H1 (cell line): ENCODE results near the gene DUSP3. TPM values are rescaled to one million over a fixed set of nuclear protein-coding genes. Genes with fewer than 3 reads are reported as not detected.

Experiments used
- CHD1 ChIP-seq: IDR thresholded peaks from 2 replicates; pipeline ENCODE4 v1.6.1; 2012; ENCODE audit warnings: low read depth, low read length, improper control_type of control experiment
- CHD7 ChIP-seq: fragments of 300-600 bp; sonication (generic); IDR thresholded peaks from 2 replicates; pipeline ENCODE4 v1.7.1; 2012; ENCODE audit warnings: low read length, moderate library complexity, mild to moderate bottlenecking, inconsistent platforms; ENCODE audit not compliant: insufficient replicate concordance
- EP300 ChIP-seq, 2 experiments: IDR thresholded peaks; 1 replicate in 1 of 2; 2 replicates in 1 of 2; pipeline ENCODE4 v1.6.1; 2011 to 2012; ENCODE audit warnings: low read depth in 2 of 2, low read length in 2 of 2, mild to moderate bottlenecking in 2 of 2, borderline replicate concordance in 1 of 2, inconsistent platforms in 1 of 2, moderate library complexity in 1 of 2
- GABPA ChIP-seq: IDR thresholded peaks from 2 replicates; pipeline ENCODE4 v1.6.1; 2011; ENCODE audit warnings: mild to moderate bottlenecking, low read length, moderate library complexity, borderline replicate concordance; ENCODE audit not compliant: insufficient read depth
- JUN ChIP-seq: IDR thresholded peaks from 2 replicates; pipeline ENCODE4 v1.6.1; 2011; ENCODE audit warnings: low read depth, mild to moderate bottlenecking, improper control_type of control experiment, low read length
- KDM4A ChIP-seq: IDR thresholded peaks from one replicate; pipeline ENCODE4 v1.7.1; 2012; ENCODE audit warnings: low read depth, mild to moderate bottlenecking, moderate library complexity, low read length, inconsistent platforms; ENCODE audit not compliant: severe bottlenecking
- KDM5A ChIP-seq: fragments of 200-600 bp; IDR thresholded peaks from 2 replicates; pipeline ENCODE4 v1.7.1; 2012; ENCODE audit warnings: mild to moderate bottlenecking, low read length, inconsistent platforms, mixed read lengths
- MAX ChIP-seq: IDR thresholded peaks from 2 replicates; pipeline ENCODE4 v1.6.1; 2012; ENCODE audit warnings: inconsistent platforms
- RFX5 ChIP-seq: IDR thresholded peaks from 2 replicates; pipeline ENCODE4 v1.6.1; 2011; ENCODE audit warnings: low read depth, low read length, improper control_type of control experiment, borderline replicate concordance
- SIN3A ChIP-seq, 2 experiments: IDR thresholded peaks in 1 of 2; conservative IDR thresholded peaks in 1 of 2; 2 replicates each; pipeline ENCODE4 v1.6.1; 2011 to 2012; ENCODE audit warnings: low read length in 2 of 2, improper control_type of control experiment in 1 of 2, low read depth in 1 of 2, mild to moderate bottlenecking in 1 of 2
- ZNF274 ChIP-seq: IDR thresholded peaks from 2 replicates; pipeline ENCODE4 v1.7.0; 2012; ENCODE audit warnings: low read length, borderline replicate concordance; ENCODE audit errors: extremely low read depth
- polyA plus RNA-seq, 7 experiments: library from polyadenylated mRNA; depleted of rRNA in 3 of 7; stranded (reverse) in 5 of 7; unstranded in 2 of 7; fragments of >200 nt in 5 of 7; fragments of 200-250 nt in 2 of 7; gene quantifications; 1 replicate in 5 of 7; 2 replicates in 1 of 7; 4 replicates in 1 of 7; pipeline versions ENCODE4 v1.2.1 to v1.2.3, GENCODE V29; 2011 to 2013; ENCODE audit warnings: missing spikeins in 2 of 7, mixed read lengths in 2 of 7
- total RNA-seq: library from RNA; stranded (reverse); fragmentation: NEBNext Ultra II Directional; extraction: Animal tissue kit (Norgen Biotek cat#: 25700); gene quantifications from 2 replicates; pipeline ENCODE4 v1.2.1, GENCODE V29; 2021

Gene DUSP3
- total and polyA plus RNA-seq, 2 of the 8 experiments (the other 6 are each of a cell fraction or from before 2014, with no cell fraction given) = 15.1 to 21.2 TPM

- TF ChIP-seq CHD7 (no peak), MAX (no peak), KDM5A (no peak), CHD1 (no peak), EP300 (IDR thresholded peaks at IDR 0.05; ENCODE audit: borderline replicate concordance in 1 of 2, low read depth in 2 of 2, low read length in 2 of 2) (no peak), SIN3A (conservative IDR thresholded peaks at IDR 0.05 in 1 of 2, IDR thresholded peaks at IDR 0.05 in 1 of 2; ENCODE audit: low read depth in 1 of 2, low read length in 2 of 2) (no peak), JUN (no peak), ZNF274 (no peak), GABPA (no peak), RFX5 (no peak), KDM4A (no peak)
These were observed 37.1 kb downstream of the DUSP3 start (continued) for GRCh38 chr17:43741636-43742035.
